Limb (tissue), 2 donors: ENCODE measurements around the gene METTL27.
"Not testable (repeated sequence)": the region's sequence is repeated elsewhere in the genome, so short reads cannot be mapped to it uniquely, and the experiment has no call there.

Source experiments
- DNase-seq, 2 donors: peaks; one replicate each; pipeline ENCODE4 v3.0.0-alpha.2; 2016; ENCODE audit errors: extremely low spot score in 2 of 2

The METTL27 gene

DNA sequence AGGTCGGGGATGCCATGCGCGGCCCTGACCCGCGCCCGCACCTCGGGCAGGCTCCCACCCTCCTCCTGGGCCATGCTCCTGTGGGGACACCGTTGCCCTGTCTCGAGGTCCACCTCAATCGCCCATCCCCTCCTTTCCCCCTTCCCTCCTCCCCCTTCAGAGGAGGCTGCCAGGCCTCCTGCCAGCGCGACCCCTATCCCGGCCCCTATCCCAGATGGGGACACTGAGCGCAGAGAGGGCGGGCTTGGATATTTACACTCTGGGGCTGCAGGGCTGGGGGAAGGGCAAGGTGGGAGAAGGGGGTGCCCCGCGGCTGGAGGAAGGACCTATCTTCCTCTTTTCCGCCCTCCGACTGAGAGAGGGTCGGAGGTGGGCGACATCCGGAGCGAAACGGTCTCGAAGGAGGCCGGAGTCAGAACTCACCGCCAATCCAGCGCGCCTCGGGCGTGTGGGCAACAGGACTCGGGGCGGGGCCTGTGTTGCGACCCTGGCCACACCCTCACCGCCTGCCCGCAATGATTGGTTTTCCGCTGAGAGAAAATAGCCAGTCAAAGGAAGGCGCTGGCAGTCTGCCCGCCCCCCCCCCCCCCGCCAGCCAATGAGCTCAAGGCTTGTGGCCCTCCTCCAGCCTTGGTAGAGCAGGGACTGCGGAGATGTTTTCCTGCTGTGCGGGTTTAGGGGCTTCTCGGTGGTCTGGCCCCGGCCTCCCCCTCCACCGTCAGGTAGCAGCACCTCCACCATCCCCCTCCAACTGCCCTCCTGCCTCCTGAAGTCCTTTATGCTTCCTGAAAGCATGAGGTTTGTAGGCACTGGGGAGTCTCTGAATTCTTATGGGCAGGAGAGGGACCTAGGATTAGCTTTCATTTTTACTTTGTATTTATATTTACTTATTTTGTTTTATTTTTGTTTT lies at the start of gene METTL27:
Gene METTL27, minus strand, starts transcription at position 450 of the 910 bp plus-strand sequence. Its CDS starts 376 bp downstream, at position 74.
- peak; percentile 93 to 98 for DNase-seq

DNA sequence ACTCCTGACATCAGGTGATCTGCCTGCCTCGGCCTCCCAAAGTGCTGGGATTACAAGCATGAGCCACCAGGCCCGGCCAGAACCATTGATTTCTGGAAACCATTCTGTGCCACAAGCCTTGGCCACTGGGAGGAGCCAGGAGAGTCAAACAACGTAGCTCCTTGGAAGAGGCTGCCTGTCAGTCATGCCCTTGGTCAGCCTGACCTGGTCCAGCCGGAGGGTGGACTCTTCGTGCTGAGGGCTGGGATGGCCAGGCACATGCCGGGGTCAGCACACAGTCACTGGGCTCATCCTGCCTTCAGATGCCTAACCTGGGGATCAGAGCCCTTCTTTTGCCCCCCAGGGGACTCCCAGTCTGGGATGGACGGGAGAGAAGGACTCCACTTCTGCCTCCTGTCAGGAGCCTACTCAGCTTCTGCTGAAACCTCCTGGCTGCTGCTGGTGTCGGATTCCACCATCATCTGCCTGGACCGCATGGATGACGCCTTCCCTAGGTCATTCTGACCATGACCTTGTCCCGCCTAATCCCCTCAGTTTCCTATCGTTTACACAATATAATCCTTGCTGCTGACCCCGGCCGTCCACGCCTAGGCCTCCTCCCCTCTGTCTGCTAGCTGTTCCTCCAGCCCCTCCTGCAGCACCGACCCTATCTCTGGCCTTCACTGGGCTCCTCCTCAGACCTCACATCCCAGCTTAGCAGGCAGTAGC lies 49.0 kb upstream of the METTL27 start:
- DNase-seq: no peak

GRCh38 chr7:73890555-73891147 lies 48.3 kb upstream of the METTL27 start:
- no peak for DNase-seq

- peak in 1 of 2 donors; percentile 28 for DNase-seq
Measured at GRCh38 chr7:73888959-73889358, 46.6 kb upstream of the METTL27 start.

- DNase-seq: no peak
Measured at GRCh38 chr7:73887762-73888161, 45.4 kb upstream of the METTL27 start.

- peak; percentile 70 to 77 for DNase-seq
Measured at GRCh38 chr7:73885975-73886798, 43.9 kb upstream of the METTL27 start.

GRCh38 chr7:73885433-73885974 lies 43.2 kb upstream of the METTL27 start:
- no peak for DNase-seq

- DNase-seq: not testable (repeated sequence)
Measured at GRCh38 chr7:73884867-73885422, 42.6 kb upstream of the METTL27 start.

DNA sequence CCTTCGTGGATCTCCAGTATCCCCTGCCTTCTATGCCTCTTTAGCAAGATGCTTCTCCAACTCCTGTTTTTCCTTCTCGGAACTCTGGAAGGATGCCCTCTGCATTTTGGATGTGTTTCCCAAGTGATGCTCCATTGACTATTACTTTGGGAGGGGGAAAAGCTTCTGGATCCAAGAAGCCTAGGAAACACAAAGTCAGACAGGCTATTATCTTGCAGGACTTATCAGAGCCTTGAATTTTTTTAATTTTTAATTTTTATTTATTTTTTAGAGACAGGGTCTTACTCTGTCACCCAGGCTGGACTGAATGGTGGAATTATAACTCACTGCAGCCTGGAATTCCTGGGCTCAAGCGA lies 39.7 kb upstream of the METTL27 start:
- no peak for DNase-seq

- no peak for DNase-seq
Measured at GRCh38 chr7:73881352-73882046, 39.2 kb upstream of the METTL27 start.

GRCh38 chr7:73880755-73881328 lies 38.5 kb upstream of the METTL27 start:
- no peak for DNase-seq

DNA sequence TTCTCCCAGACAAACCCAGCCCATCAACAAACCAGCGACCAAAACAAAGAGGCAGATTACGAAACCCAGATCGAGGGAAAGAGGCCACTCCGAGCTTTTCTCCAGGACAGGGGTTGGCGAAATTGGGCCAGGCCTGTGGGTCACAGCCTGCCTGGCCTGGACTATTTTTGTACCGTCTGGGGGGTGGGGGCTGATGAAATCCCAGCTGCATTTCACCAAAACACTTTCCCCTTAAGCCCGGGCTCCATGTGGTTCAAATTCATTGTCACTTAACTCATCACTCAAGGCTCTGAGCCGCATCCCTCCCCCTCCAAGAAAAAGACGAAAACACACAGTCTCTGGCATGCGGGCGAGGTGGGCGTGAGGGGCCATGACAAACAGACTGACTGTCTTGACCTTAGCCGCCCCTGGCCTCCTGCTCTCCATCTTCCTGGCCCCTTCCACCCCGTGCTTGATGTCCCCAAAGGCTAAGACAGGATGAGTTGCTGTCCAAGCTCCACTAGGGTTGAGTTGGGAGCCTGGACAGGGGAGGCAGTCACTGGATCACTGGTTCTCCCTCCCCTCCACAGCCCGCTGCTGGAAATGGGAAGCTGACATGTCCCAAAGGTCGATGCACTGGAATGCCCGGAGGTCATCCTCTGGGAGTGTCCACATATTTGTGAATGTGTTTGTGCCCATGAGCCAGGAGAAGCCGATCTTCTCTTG lies 37.8 kb upstream of the METTL27 start:
- no peak for DNase-seq

- DNase-seq: no peak
Measured at GRCh38 chr7:73876973-73877372, 34.7 kb upstream of the METTL27 start.

DNA sequence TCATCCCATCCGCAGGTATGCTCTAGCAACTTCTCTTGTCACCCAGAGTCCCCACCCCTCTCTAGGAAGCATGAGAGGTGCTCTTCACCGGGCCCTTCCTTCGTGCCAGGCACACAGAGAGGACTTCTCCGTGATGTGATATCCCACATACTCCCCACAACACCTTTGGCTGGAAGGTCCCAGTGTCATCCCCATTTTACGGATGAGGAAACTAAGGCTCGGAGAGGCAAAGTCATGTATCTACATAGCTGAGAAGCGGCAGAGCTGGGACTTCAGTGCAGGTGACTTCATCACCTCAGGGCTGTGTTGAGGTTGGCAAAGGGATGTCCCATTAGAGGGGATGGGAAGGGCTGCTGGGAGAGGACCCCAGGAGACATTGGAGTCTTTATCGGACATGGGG lies 34.0 kb upstream of the METTL27 start:
- no peak for DNase-seq

DNA sequence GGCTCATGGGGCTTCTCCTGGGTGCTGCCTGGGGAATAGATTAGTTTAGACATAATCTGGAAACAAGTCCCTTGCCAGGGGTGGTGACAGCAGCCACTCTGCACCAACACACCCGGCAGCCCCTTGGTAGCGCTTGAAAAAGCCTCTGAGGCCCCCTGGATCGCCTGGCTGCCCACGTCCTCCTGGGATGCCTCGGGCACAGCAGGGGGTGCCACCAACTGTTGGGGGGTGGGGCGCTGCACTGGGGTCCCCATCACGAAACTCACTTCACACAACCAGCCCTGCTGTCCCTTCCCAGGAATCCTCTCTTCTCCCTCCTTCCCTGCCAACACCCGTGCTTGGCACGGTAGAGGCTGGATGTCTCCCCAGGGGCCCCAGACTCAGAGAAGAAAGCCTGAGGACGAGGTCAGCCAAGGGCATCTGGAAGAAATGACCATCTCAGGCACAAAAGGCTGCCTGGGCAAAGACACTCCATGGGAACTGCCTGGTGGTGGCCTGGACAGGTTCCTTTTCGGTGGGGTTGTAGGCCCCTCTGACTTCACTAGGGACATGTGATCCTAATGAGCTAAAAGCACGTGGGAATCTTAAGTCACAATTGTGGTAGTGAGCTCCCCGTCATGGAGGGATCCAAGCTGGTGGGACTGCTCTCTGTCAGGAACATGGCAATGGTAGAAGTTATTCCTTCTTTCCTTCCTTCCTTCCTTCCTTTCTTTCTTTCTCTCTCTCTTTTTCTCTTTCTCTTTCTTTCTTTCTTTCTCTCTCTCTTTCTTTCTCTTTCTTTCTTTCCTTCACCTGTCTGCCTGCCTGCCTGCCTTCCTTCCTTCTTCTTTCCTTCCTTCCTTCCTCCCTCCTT lies 30.0 kb upstream of the METTL27 start:
- DNase-seq: no peak

GRCh38 chr7:73871163-73872011 lies 29.1 kb upstream of the METTL27 start:
- DNase-seq: no peak

DNA sequence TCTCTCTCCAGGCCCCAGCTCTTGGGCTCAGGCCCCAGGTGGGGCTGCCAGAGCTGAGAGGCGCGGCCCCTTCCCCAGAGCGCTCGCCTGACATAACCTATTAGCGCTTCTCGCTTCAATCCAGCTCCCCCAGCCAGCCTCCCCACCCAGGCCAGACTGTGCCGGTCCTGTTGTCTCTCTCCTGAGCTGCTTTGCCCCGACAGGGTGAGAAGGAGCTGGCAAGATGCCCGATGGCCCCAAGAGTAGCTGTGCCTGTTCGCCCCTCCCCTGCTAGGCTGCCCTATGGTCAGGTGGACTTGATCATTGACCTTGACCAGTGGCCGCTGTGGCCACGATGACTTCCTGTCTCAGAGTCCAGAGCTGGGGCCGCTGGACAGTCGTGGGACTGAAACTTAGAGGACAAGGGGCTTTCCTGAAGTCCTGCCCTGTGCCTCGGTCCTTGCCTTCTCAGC lies 27.8 kb upstream of the METTL27 start:
- no peak for DNase-seq
